PC-9 (cell line): ENCODE results near the gene GAB2. TPM values are rescaled to one million over a fixed set of nuclear protein-coding genes. Genes with fewer than 3 reads are reported as not detected.

Experiments used
- BruUV-seq: library from RNA; stranded (reverse); fragments of 400-500 nt; replicated peaks from 2 replicates; lab custom pipeline; 2021; lab: Mats Ljungman, UMichigan
- CTCF ChIA-PET: fragments of 300-600 bp; sonication (Branson Sonifier 250); formaldehyde crosslinking; loops from one replicate; lab custom pipeline; 2022; ENCODE audit warnings: antibody characterized with exemption; lab: Charles Lee
- POLR2A ChIA-PET: fragments of 300-600 bp; sonication (Branson Sonifier 250); formaldehyde crosslinking; loops from one replicate; lab custom pipeline; 2022; ENCODE audit warnings: antibody characterized with exemption; ENCODE audit not compliant: unreplicated experiment; lab: Charles Lee
- DNase-seq, 2 experiments: peaks; one replicate each; pipeline versions ENCODE4 v3.0.0 to v3.0.0-alpha.2; 2015 to 2022; ENCODE audit warnings: mixed read lengths in 1 of 2
- H2AFZ ChIP-seq: fragments of 200-600 bp; sonication (generic); 2 replicates; pipeline ENCODE4 v1.8.1; 2017; ENCODE audit warnings: antibody characterized with exemption
- H3F3A ChIP-seq: fragments of 200-600 bp; sonication (generic); 2 replicates; pipeline ENCODE4 v1.8.1; 2017; ENCODE audit warnings: antibody characterized with exemption, mild to moderate bottlenecking, low read depth; ENCODE audit not compliant: insufficient read depth
- H3K27ac ChIP-seq: fragments of 200-600 bp; sonication (generic); 2 replicates; pipeline ENCODE4 v1.6.1; 2016; ENCODE audit warnings: mixed run types
- H3K27me3 ChIP-seq: fragments of 200-600 bp; sonication (generic); 2 replicates; pipeline ENCODE4 v1.6.1; 2016; ENCODE audit warnings: low read depth, mixed run types; ENCODE audit not compliant: insufficient read depth
- H3K36me3 ChIP-seq: fragments of 200-600 bp; sonication (generic); 2 replicates; pipeline ENCODE4 v1.6.1; 2016; ENCODE audit warnings: low read depth, mixed run types
- H3K4me1 ChIP-seq: fragments of 200-600 bp; sonication (generic); replicated peaks from 2 replicates; pipeline ENCODE4 v1.6.1; 2016; ENCODE audit warnings: mixed run types; ENCODE audit not compliant: insufficient read depth
- H3K4me2 ChIP-seq: fragments of 200-600 bp; sonication (generic); 2 replicates; pipeline ENCODE4 v1.6.1; 2017; ENCODE audit warnings: mixed run types
- H3K4me3 ChIP-seq: fragments of 200-600 bp; sonication (generic); 2 replicates; pipeline ENCODE4 v1.6.1; 2016; ENCODE audit warnings: mixed run types
- H3K79me2 ChIP-seq: fragments of 200-600 bp; sonication (generic); 2 replicates; pipeline ENCODE4 v1.6.1; 2017; ENCODE audit warnings: low read depth, mixed run types
- H3K9me2 ChIP-seq: fragments of 200-600 bp; sonication (generic); 2 replicates; pipeline ENCODE4 v1.8.1; 2017; ENCODE audit warnings: mild to moderate bottlenecking; ENCODE audit not compliant: insufficient read depth
- H3K9me3 ChIP-seq: fragments of 200-600 bp; sonication (generic); 2 replicates; pipeline ENCODE4 v1.8.1; 2016; ENCODE audit warnings: low read depth; ENCODE audit not compliant: insufficient read depth
- H4K20me1 ChIP-seq: fragments of 200-600 bp; sonication (generic); 2 replicates; pipeline ENCODE4 v1.8.1; 2017; ENCODE audit not compliant: insufficient read depth
- CTCF ChIP-seq: fragments of 200-600 bp; sonication (generic); conservative IDR thresholded peaks from 2 replicates; pipeline ENCODE4 v1.6.1; 2017; ENCODE audit warnings: mixed run types, antibody characterized with exemption, mild to moderate bottlenecking, moderate library complexity
- EZH2 ChIP-seq: fragments of 200-600 bp; sonication (generic); IDR thresholded peaks from 2 replicates; pipeline ENCODE4 v1.8.0; 2017; ENCODE audit warnings: antibody characterized with exemption, low read depth
- intact Hi-C: fragments of 100-400 bp; cut with micrococcal nuclease; formaldehyde crosslinking; loops from one replicate; pipeline ENCODE4 v1.10.0; 2022; ENCODE audit not compliant: unreplicated experiment
- total RNA-seq: library from RNA; stranded (reverse); gene quantifications from 2 replicates; pipeline ENCODE4 v1.2.3, GENCODE V29; 2021

Gene GAB2
- total RNA-seq, 1 experiment from 2014 or later: 17.5 TPM

GRCh38 chr11:78403781-78404180, 13.8 kb downstream of the GAB2 start:
- H3K27ac ChIP-seq: no peak overlapping the region
- no peak for TF ChIP-seq EZH2
- TF ChIP-seq CTCF: no peak
- H3K9me3 ChIP-seq: peaks cover 7% of the 10 kb centered on the region
- H2AFZ ChIP-seq: no peak overlapping the region
- BruUV-seq: no TSS peak
- CTCF ChIA-PET: no interaction called here
- H3K27me3 ChIP-seq: no peaks in the 10 kb centered on the region
- no peaks in the 10 kb centered on the region for H3K36me3 ChIP-seq
- peaks cover 16% of the 10 kb centered on the region for H3K4me1 ChIP-seq
- H3K4me3 ChIP-seq: no peak overlapping the region
- POLR2A ChIA-PET: no interaction called here
- H3F3A ChIP-seq: peaks cover 14% of the 10 kb centered on the region
- H3K4me2 ChIP-seq: no peak overlapping the region
- H4K20me1 ChIP-seq: no peaks in the 10 kb centered on the region
- H3K79me2 ChIP-seq: 0 out of 2 replicates have a peak, but pooled peaks cover 4% of the 10 kb centered on the region
- DNase-seq: no peak
- intact Hi-C loops: no loop called here
- no peaks in the 10 kb centered on the region for H3K9me2 ChIP-seq

- intact Hi-C loops: no loop called here
- H3K27ac ChIP-seq: no peak overlapping the region
- CTCF ChIA-PET: no interaction called here
- no TSS peak for BruUV-seq
- no peak overlapping the region for H3K4me2 ChIP-seq
- 0 out of 2 replicates have a peak, but pooled peaks cover 4% of the 10 kb centered on the region for H3K79me2 ChIP-seq
- no peaks in the 10 kb centered on the region for H3K27me3 ChIP-seq
- H3K4me1 ChIP-seq: peaks cover 16% of the 10 kb centered on the region
- H4K20me1 ChIP-seq: no peaks in the 10 kb centered on the region
- DNase-seq: no peak
- H3K9me2 ChIP-seq: no peaks in the 10 kb centered on the region
- H2AFZ ChIP-seq: no peak overlapping the region
- no peak for TF ChIP-seq EZH2
- TF ChIP-seq CTCF: no peak
- peaks cover 7% of the 10 kb centered on the region; the same call in 1 of the 2 replicates for H3K9me3 ChIP-seq
- POLR2A ChIA-PET: no interaction called here
- peaks cover 14% of the 10 kb centered on the region for H3F3A ChIP-seq
- H3K36me3 ChIP-seq: no peaks in the 10 kb centered on the region
- no peak overlapping the region for H3K4me3 ChIP-seq
These were observed 14.8 kb downstream of the GAB2 start for GRCh38 chr11:78402847-78403246.

- POLR2A ChIA-PET: no interaction called here
- no peak for DNase-seq
- no TSS peak for BruUV-seq
These were observed 16.9 kb downstream of the GAB2 start for GRCh38 chr11:78400702-78401101.

More at GRCh38 chr11:78400702-78401101, 16.9 kb downstream of the GAB2 start:
- Histone ChIP-seq H3K4me3 (no peak overlapping the region), H3K27ac (no peak overlapping the region), H3K79me2 (0 out of 2 replicates have a peak, but pooled peaks cover 4% of the 10 kb centered on the region), H3F3A (no peaks in the 10 kb centered on the region), H4K20me1 (no peaks in the 10 kb centered on the region), H3K4me2 (no peak overlapping the region), H3K36me3 (no peaks in the 10 kb centered on the region), H3K4me1 (peaks cover 3% of the 10 kb centered on the region; the same call in 1 of the 2 replicates), H3K27me3 (no peaks in the 10 kb centered on the region), H2AFZ (no peak overlapping the region), H3K9me2 (no peaks in the 10 kb centered on the region), H3K9me3 (no peaks in the 10 kb centered on the region)
- intact Hi-C loops: no loop called here
- no peak for TF ChIP-seq CTCF
- TF ChIP-seq EZH2: no peak
- CTCF ChIA-PET: interaction anchor here (0.6 kb wide), 1 partner anchor 65 kb away, joined by 5 read pairs; no protein-coding TSS in a partner anchor
